ENCODE results near the gene NDUFB7. TPM values are rescaled to one million over a fixed set of nuclear protein-coding genes. Genes with fewer than 3 reads are reported as not detected.
A peak's percentile ranks its signal among the peaks of the same experiment; 100 is the strongest.
"Not testable (repeated sequence)": the region's sequence is repeated elsewhere in the genome, so short reads cannot be mapped to it uniquely, and the experiment has no call there.

The NDUFB7 gene
- 108 TPM for polyA plus RNA-seq (2013, experiment 1 of 2; ENCODE audit: insufficient read length)
- 105 TPM for polyA plus RNA-seq (2013, experiment 2 of 2; ENCODE audit: insufficient read length)

DNA sequence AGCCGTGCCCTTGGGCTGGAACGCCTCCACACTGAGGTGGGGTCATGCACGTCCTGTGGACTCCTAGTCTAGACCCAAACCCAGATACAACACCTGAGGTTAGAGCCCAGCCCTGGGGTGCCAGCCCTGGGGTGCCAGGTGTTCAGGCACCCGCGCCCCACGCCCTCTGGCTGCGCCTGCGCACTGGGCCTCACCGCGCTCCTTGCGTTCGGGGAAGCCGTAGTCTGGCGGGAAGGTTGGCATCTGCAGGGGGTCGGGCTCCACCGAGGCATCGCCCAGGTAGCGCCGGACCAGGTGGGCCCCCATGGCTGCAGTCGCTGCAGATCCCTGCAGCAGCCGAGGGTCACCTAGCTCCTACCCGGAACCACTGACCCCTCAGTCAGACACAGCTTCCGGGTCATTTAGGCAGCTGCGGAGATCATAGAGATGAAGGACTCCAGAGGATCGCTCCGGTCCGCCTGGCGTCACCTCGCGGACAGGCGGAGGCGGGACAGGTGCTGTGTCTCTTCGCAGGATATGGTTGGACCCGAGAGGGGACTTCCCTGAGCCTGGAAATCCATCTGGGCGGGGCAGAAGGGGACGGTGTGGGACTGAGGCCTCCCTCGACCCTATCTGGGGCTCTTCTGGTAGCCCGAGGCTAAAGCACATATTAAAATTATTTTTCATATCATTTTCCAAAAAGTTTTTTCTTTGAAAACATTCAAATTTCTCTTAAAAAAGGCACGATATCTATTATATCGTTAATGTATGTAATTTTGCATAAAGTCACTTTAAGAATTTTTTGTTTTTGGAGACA is at the start of gene NDUFB7:
NDUFB7 (minus strand) TSS at position 372 of the 796 bp plus-strand sequence; CDS start at position 306, 66 bp downstream.
- DNase-seq: peak; percentile 93

DNA sequence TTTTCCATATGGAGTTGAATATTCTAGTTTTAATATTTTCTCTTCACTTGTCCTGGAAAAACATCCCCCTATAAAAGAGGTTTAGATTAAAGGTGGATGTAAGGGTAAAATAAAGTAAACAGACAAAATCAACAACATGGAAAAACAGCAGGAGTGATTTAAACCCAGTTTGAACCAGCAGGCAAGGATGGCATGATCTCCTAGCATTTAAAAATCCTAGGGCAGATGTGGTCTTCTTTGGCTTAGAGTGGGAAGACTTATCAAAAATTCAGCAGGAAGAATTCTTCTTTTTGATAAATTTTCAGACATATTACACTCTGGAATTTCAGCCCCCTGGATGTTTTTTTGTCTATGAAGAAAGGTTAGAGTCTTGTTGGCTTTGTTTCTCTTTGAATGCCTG is 47.5 kb upstream of the NDUFB7 start:
- no peak for DNase-seq

DNA sequence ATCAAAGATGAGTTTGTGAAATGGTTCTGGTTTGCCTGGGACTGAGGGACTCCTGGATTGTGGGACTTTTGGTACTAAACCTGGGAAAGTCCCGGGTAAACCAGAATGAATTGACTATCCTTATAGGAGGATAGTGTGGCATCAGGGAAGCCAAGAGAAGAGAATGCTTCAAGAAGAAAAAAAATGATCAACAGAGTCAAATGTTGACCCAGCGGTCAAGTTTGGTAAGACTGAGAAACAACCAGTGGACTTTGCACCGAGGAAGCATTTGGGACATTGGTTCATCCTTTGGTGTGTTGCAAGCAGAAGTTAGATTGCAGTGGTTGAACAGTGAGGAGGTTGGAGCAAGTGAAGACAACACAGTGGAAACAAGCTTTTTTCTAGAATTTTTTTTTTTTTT is 44.5 kb upstream of the NDUFB7 start:
- no peak for DNase-seq

DNA sequence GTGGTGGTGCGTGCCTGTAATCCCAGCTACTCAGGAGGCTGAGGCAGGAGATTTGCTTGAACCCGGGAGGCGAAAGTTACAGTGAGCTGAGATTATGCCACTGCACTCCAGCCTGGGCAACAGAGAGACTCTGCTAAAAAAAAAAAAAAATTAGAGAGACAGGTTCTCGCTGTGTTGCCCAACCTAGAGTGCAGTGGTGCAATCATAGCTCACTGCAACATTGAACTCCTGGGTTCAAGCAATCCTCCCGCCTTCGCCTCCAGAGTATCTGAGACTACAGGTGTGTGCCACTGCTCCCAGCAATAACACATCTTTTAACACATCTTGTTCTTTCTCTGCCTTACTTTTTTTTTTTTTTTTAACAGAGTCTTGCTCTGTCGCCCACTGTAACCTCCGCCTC is 43.8 kb upstream of the NDUFB7 start:
- no peak for DNase-seq

DNA sequence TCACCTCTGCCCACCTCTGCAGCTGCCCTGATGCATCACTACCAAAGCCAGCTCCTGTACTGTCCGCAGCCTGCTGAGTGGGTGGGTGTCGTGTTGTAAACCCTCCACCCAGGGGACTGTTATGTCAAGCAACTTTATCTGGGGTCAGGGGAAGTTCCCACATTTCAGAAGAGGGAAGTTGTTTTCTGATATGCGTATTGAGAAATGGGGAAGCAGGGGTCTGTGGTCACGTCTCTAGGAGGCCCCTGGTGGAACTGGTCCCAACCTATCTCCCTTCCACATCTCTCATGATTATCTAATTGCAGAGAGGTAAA is 42.2 kb upstream of the NDUFB7 start:
- DNase-seq: no peak

DNA sequence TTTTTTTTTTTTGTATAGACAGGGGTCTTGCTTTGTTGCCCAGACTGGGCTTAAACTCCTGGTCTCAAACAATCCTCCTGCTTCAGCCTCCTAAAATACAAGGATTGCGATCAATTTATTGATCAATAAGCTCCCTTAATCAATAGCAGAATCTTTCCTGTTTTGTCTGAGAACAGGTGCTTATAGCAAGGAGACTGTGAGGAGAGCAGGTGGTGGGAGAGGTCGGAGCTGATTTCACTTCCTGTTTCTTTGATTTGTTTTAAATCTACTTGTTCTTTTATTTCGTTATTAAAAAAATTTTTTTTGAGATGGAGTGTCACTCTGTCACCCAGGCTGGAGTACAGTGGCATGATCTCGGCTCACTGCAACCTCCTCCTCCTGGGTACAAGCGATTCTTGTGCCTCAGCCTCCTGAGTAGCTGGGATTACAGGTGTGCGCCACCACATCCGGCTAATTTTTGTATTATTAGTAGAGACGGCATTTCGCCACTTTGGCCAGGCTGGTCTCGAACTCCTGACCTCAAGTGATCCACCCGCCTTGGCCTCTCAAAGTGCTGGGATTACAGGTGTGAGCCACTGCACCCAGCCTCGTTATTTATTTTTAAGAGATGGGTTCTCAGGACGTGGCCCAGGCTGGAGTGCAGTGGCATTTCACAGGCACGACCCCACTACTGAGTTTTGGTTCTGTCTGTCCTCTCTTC is 41.7 kb upstream of the NDUFB7 start:
- not testable (repeated sequence) for DNase-seq

DNA sequence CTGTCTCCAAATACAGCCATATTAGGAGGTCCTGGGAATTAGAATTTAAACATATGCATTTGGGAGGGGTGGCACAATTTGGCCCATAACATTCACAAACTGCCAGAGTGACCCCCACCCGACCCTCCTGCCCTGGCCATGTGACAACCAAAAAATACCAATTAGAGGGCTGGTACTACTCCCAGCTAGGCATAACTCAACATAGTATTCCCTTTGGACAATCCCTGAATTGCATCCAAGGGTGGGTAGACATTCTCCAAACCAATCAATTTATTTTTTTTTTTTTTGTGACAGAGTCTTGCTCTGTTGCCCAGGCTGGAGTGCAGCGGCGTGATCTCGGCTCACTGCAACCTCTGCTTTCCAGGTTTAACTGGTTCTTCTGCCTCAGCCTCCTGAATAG is 40.8 kb upstream of the NDUFB7 start:
- DNase-seq: no peak

DNA sequence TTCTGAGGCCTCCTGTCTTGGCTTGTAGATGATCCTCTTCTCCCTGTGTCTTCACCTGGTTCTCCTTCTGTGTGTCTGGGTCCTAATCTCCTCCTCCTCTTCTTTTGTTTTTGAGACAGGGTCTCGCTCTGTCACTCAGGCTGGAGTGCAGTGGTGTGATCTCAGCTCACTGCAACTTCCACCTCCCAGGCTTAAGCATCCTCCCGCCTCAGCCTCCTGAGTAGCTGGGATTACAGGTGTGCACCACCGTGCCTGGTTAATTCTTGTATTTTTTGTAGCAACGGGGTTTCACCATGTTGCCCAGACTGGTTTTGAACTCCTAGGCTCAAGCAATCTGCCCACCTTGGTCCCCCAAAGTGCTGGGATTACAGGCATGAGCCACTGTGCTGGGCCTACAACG is 40.4 kb upstream of the NDUFB7 start:
- DNase-seq: not testable (repeated sequence)

DNA sequence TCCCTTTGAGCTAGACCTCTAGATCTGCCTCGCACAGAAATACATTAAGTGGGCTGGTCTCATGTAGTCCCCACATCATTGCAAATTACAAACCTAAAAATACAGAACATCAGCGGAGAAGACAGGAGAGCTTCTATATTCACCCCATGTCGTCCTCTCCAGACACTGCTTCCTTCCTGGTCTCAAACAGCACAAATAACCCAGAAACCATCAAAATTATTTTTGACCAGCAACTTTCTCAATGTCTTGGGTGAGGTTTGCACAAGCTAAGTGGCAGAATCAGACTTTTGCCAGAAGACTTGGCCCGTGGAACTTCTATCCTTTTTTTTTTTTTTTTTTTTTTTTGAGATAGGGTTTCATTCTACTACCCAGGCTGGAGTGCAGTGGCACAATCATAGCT is 39.2 kb upstream of the NDUFB7 start:
- DNase-seq: no peak

DNA sequence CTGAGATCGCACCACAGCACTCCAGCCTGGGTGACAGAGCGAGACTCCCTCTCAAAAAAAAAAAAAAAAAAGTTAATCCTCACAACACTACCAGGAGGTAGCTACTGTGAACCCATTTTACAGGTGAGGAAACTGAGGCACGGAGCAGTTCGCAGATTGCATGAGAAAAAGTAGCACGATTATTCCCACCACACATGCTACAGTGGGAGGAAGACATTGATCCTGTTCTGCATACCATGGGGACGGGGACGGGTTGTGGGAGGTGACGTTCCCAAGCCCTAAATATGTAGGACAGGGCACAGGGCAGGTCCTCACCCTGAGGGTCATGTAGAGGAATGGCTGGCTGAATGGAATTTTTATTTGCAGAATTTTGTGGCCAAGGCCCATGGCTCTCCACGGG is 34.8 kb upstream of the NDUFB7 start:
- no peak for DNase-seq

DNA sequence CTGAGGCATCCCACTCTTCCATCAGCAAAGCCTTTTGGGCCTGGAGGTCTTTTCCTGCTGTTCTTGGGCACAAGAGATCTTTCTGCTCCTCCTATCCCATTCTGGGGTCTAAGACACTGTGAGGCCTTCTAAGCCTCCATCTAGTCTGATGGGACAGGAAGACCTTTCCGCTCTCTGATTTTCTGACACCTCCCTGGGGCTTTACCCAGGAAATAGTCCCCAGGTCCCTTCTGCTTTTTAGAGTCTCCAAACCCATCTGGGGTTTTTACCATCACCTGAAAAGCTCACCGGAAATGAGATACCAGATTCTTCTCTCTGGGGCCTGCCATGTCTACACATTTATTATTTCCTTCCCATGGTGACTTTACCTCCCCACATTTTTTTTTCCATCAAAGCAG is 32.1 kb upstream of the NDUFB7 start:
- no peak for DNase-seq

DNA sequence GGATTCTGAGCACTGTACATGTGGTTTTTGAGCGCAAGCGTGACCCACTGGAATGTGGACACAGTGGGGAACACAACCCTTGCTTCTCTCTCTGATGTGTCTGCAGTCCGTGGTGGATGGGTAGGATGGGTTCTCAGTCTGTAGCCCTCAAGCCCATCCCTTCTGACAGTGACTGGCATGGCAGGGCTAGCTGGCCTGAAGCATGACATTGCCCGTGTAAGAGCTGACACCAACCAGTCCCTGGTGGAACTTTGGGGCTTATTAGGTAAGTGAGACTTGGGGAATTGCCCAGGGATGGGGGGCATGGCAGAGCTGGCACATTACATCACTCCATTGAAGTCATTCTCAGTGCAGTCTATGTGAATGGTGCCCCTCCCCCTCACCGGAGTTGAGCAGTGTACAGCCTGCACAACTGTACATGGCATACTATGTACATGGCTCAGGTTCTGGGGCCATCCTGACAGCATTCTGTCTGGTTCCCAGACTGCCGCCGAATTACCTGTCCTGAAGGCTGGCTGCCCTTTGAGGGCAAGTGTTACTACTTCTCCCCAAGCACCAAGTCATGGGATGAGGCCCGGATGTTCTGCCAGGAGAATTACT is 27.8 kb upstream of the NDUFB7 start:
- no peak for DNase-seq

DNA sequence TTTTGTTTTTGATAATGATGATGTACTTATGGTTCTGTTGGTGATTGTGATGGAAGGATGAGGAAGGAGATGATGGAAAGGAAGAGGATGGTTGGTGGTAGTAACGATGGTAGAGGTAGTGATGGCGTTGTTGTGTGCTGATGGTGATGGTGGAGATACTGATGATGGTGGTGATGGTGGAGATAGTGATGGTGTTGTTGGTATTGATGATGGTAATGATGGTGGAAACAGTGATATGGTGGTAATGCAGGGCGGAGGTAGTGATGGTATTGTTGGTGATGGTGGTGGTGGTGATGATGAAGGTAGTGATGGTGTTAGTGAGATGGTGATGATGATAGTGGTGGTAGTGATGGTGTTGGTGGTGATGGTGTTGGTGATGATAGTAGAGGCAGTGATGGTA is 23.7 kb upstream of the NDUFB7 start:
- DNase-seq: no peak

DNA sequence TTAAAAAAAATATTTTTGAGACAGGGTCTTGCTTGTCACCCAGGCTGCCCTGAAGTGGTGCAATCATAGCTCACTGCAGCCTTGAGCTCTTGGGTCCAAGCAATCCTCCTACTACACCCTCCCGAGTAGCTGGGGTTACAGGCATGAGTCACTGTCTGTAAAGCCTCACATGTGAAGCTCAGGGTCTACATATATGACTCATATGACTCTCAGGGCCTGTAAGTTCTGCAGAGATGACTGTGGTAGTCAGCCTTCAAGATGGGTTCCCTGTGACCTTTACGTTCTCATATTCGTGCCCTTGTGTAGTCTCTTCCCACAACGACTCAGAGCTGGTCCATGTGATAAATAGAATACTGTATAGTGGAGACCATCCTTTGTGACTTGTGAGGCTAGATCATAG is 17.6 kb upstream of the NDUFB7 start:
- DNase-seq: peak; percentile 12

DNA sequence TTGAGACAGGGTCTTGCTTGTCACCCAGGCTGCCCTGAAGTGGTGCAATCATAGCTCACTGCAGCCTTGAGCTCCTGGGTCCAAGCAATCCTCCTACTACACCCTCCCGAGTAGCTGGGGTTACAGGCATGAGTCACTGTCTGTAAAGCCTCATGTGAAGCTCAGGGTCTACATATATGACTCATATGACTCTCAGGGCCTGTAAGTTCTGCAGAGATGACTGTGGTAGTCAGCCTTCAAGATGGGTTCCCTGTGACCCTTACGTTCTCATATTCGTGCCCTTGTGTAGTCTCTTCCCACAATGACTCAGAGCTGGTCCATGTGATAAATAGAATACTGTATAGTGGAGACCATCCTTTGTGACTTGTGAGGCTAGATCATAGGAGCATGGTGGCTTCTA is 13.3 kb upstream of the NDUFB7 start:
- DNase-seq: peak; percentile 57

DNA sequence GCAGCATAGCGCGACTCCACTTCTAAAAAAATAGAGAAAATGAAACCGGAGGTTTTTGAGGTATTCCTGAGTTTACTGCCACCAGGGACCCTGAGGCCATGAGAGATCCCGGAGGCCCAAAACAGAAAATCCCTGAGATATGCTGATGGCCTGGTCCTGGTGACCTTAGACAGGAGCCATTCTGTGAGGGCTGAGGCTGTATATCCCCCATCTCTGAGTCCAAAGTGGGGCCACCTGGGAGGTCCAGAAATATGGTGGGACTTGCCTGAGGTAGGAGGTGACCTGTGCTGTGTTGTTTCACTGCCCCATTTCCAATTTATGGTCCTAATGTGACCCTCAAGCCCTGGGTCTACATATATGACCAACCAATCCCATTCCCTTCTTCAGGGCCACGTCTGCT is 12.5 kb upstream of the NDUFB7 start:
- DNase-seq: not testable (repeated sequence)

DNA sequence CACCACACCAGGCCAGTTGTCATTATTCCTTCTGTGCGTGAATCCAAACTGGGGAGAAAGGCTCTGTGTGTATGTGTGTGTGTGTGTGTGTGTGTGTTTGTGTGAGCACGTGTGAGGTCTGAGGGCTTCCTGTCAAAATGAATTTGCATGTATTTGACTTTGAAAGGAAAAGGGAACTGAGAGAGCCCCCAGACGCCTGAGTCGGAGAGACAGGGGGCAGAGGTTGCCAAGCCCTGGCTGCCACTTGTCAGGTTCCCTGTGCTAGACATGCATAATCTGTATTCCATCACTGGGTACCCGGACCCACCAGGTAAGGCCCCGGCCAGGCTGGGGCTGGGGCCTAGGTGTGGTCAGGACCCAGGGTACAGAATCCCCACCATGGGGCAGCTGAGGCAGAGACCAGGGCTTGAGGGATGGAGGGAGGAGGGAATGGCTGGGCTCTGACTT is 11.1 kb upstream of the NDUFB7 start, which contains the start of gene CLEC17A:
CLEC17A (plus strand) TSS at position 191 of the 447 bp plus-strand sequence; CDS start at position 268, 77 bp downstream.
- no peak for DNase-seq

DNA sequence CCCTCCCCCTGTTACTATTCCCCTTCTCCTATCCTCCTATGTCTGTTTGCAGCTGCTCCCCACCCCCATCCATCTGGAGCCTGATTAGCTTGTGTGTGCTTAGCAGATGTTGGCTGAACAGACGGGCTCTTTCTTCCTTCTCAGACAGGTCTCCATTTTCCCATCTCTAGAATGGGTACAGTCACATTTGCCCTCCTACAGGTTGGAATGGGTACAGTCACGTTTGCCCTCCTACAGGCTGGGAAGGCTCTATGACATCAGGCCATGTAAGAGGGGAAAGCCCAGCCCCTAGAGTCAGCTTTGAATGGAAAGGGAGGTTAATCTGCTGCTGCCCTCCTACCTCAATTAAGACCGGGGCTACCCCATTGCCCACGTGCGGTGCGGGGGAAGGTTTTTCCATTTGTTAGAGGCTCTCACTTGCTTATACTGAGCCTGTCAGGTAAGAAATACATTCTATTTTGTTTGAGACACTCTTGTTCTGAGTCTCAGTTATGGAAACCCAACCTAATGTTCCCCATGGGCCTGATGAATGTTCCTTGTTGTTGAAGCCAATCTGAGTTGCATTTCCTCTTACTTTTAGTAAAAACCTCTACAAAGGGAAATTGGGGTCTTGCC is 8.9 kb upstream of the NDUFB7 start:
- no peak for DNase-seq

DNA sequence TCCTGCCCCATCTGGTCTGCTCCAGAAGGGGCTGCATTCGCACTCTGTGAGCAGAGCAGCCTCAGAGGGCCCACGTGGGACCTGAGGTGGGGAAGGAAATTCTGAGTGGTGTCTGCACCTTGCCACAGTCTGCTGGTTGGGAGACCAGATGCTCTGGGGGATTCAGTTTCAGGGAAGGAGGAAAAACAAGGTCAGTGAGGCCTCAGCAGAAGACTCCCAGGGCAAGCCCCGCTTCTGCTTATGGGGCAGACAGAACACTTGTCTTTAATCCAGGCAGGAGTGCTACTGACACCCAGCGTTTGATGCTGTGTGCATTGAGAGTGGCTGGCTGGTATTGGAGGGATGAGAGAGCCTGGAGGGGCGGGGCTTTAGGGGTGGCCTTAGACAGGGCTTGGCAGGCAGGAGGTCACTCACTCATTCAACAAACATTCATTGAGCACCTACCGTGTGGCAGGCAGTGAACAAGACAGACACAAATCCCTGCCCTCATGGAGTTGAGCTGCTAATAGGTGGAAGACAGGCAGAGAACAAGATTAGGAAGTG is 6.1 kb upstream of the NDUFB7 start:
- no peak for DNase-seq

DNA sequence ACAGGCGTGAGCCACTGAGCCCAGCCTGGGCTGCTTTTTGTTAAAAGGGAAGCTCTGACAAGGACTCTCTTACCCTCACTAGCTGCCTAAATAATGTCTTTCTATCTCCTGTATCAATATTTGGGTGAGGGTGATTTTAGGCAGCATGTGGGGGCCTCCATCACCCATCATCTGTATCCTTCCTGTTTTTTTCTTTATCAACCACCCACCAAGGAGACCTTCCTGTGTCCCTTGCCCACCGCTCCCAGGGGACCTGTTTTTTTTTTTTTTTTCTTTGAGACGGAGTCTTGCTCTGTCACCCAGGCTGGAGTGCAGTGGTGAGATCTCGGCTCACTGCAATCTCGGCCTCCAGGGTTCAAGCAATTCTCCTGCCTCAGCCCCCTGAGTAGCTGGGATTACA is 5.4 kb upstream of the NDUFB7 start:
- no peak for DNase-seq

DNA sequence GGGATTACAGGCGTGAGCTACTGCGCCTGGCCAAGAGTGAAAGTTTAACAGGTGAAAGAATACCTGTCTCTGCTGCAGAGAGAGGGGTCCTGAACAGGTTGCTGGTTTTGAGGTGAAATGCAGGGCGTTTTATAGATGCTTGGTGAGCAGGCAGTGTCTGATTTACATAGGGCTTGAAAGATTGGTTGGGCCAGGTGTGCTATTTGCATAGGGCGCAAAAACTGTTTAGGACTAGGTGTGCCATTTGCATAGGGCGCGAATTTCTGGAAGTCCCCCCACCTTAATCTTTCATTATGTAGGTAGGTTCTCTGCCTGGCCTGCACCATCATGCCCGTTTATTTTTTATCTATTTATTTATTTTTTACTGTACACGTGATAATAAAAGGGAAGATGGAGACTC is 4.5 kb upstream of the NDUFB7 start:
- DNase-seq: no peak

DNA sequence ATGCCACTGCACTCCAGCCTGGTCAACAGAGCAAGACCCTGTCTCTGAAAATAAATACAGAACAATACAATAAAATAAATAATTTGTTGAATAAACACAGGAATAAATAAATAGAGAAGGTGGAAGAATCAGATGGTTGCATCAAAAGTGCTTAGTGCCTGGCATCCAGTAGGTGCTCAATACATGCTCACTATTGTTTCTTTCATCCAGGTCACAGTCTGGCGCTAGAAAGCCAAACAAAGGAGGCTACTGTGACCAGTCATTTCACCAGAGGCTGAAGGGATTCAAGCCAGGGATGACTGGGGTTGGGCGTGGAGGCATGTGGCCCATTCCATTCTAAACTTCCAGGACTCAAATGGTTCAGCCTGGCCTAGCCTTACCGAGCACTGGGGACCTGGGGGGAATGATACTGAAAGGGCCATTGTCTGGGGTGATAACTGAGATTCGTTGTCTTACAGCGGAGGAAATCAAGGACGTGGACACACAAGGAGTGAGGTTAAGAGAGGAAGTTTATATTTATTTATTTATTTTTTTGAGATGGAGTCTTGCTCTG is 3.6 kb upstream of the NDUFB7 start:
- DNase-seq: no peak
